ENCODE data around the gene CDH4.

Gene CDH4

GRCh38 chr20:61954276-61955021 is 702.4 kb downstream of the CDH4 start (continued):
- TF ChIP-seq ZNF561 (tag by site-specific recombination; IDR thresholded peaks at IDR 0.05; ENCODE audit: borderline replicate concordance) (0 out of 2 replicates have a peak, but pooled peaks have one; percentile 35), IKZF3 (tag by site-specific recombination; IDR thresholded peaks at IDR 0.05) (0 out of 2 replicates have a peak, but pooled peaks have one; percentile 14), CTCF (tag by site-specific recombination; IDR thresholded peaks at IDR 0.05) (peak; percentile 28; the same call in 1 of the 2 replicates), EGR2 (tag by site-specific recombination; IDR thresholded peaks at IDR 0.05; ENCODE audit: low read depth) (0 out of 2 replicates have a peak, but pooled peaks have one; percentile 5), MZF1 (tag by site-specific recombination; IDR thresholded peaks at IDR 0.05; ENCODE audit: borderline replicate concordance) (no peak)

- peaks cover 15% of the 10 kb centered on the region for H3K4me1 ChIP-seq (ENCODE audit: control insufficient read depth, insufficient read depth, low read length)
- H3K9me3 ChIP-seq (ENCODE audit: control insufficient read depth, insufficient read depth, low read depth, low read length): no peaks in the 10 kb centered on the region
- H3K27ac ChIP-seq (ENCODE audit: extremely low read depth, low read depth, low read length): no peak overlapping the region
- H3K36me3 ChIP-seq (ENCODE audit: control insufficient read depth in 2 of 2, insufficient read depth in 1 of 2, low read length in 2 of 2): no peaks in the 10 kb centered on the region
- ChIA-PET POLR2A (no interaction called here), CTCF (no interaction called here)
- TF ChIP-seq PRDM6 (tag by site-specific recombination; IDR thresholded peaks at IDR 0.05) (peak; percentile 72), ZBTB26 (tag by site-specific recombination; optimal IDR thresholded peaks at IDR 0.05) (no peak), ZBTB17 (tag by site-specific recombination; IDR thresholded peaks at IDR 0.05) (0 out of 2 replicates have a peak, but pooled peaks have one; percentile 35), ZNF335 (tag by site-specific recombination; conservative IDR thresholded peaks at IDR 0.05) (0 out of 2 replicates have a peak, but pooled peaks have one; percentile 2), FEZF1 (tag by site-specific recombination; IDR thresholded peaks at IDR 0.05) (peak; percentile 89; the same call in 1 of the 2 replicates), ZNF664 (tag by site-specific recombination; IDR thresholded peaks at IDR 0.05) (peak; percentile 76), ZNF155 (tag by site-specific recombination; IDR thresholded peaks at IDR 0.05) (no peak)
- no peak overlapping the region for H3K4me3 ChIP-seq (ENCODE audit: low read depth, low read length)
Measured at GRCh38 chr20:61955668-61956395, 703.8 kb downstream of the CDH4 start.

- POLR2A ChIA-PET: no interaction called here
- no peak overlapping the region for H3K4me3 ChIP-seq (ENCODE audit: low read depth, low read length)
- H3K27ac ChIP-seq (ENCODE audit: extremely low read depth, low read depth, low read length): no peak overlapping the region
- H3K9me3 ChIP-seq (ENCODE audit: control insufficient read depth, insufficient read depth, low read depth, low read length): no peaks in the 10 kb centered on the region
- H3K36me3 ChIP-seq (ENCODE audit: control insufficient read depth in 2 of 2, insufficient read depth in 1 of 2, low read length in 2 of 2): no peaks in the 10 kb centered on the region
- CTCF ChIA-PET: interaction anchor here (0.5 kb wide), 1 partner anchor 167 kb away, joined by 3 read pairs; no protein-coding TSS in a partner anchor
- H3K4me1 ChIP-seq (ENCODE audit: control insufficient read depth, insufficient read depth, low read length): peaks cover 15% of the 10 kb centered on the region
- TF ChIP-seq ZNF639 (tag by site-specific recombination; IDR thresholded peaks at IDR 0.05) (0 out of 2 replicates have a peak, but pooled peaks have one; percentile 34), ZNF626 (tag by site-specific recombination; IDR thresholded peaks at IDR 0.05) (no peak), ZNF23 (tag by site-specific recombination; IDR thresholded peaks at IDR 0.05; ENCODE audit: borderline replicate concordance) (no peak), ZNF843 (tag by site-specific recombination; IDR thresholded peaks at IDR 0.05) (0 out of 2 replicates have a peak, but pooled peaks have one; percentile 46), ZBTB49 (tag by site-specific recombination; IDR thresholded peaks at IDR 0.05; ENCODE audit: low read depth) (no peak), ZNF221 (tag by site-specific recombination; IDR thresholded peaks at IDR 0.05; ENCODE audit: borderline replicate concordance) (no peak), ZBTB17 (tag by site-specific recombination; IDR thresholded peaks at IDR 0.05) (no peak)
Measured at GRCh38 chr20:61956396-61957342, 704.6 kb downstream of the CDH4 start.
